ENCODE data around the gene ASCL4. TPM values are rescaled to one million over a fixed set of nuclear protein-coding genes. Genes with fewer than 3 reads are reported as not detected.
A peak's percentile ranks its signal among the peaks of the same experiment; 100 is the strongest.

The ASCL4 gene
- total and polyA plus RNA-seq, 9 of the 15 experiments (the other 6 are each of a cell fraction or from before 2014, with no cell fraction given) = not detected

GRCh38 chr12:107801150-107801549, 26.6 kb downstream of the ASCL4 start (continued):
- peak; percentile 53; the same call in 1 of the 2 replicates for TF ChIP-seq SPI1 (IDR thresholded peaks at IDR 0.05; ENCODE audit: borderline replicate concordance, low read depth, low read length)
- TF ChIP-seq CREM (IDR thresholded peaks at IDR 0.05; ENCODE audit: low read depth) = no peak
- no peak for TF ChIP-seq ZNF589 (CRISPR knock-in tag; IDR thresholded peaks at IDR 0.05; ENCODE audit: low read depth)
- no peak for TF ChIP-seq SRSF7 (optimal IDR thresholded peaks at IDR 0.05; ENCODE audit: low read depth, low read length)
- TF ChIP-seq CEBPG (CRISPR knock-in tag; IDR thresholded peaks at IDR 0.05) = no peak
- no peak for TF ChIP-seq CEBPG (tag; conservative IDR thresholded peaks at IDR 0.05 in 1 of 2, IDR thresholded peaks at IDR 0.05 in 1 of 2)
- no peak for TF ChIP-seq SMAD2 (IDR thresholded peaks at IDR 0.05; ENCODE audit: low read depth, low read length)
- no peak for TF ChIP-seq MTA3 (IDR thresholded peaks at IDR 0.05; ENCODE audit: borderline replicate concordance)
- TF ChIP-seq, protein P1, sequence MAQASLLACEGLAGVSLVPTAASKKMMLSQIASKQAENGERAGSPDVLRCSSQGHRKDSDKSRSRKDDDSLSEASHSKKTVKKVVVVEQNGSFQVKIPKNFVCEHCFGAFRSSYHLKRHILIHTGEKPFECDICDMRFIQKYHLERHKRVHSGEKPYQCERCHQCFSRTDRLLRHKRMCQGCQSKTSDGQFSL (CRISPR knock-in tag; IDR thresholded peaks at IDR 0.05) = no peak
- TF ChIP-seq, protein P1 (tag; IDR thresholded peaks at IDR 0.05) = no peak
- TF ChIP-seq MTA2 (IDR thresholded peaks at IDR 0.05; ENCODE audit: low read depth) = no peak
- TF ChIP-seq ZNF449 (CRISPR knock-in tag; IDR thresholded peaks at IDR 0.05) = no peak
- no peak for TF ChIP-seq MGA (IDR thresholded peaks at IDR 0.05)
- no peak for TF ChIP-seq ZNF584 (CRISPR knock-in tag; IDR thresholded peaks at IDR 0.05; ENCODE audit: low read depth)
- TF ChIP-seq SNAPC5 (CRISPR knock-in tag; IDR thresholded peaks at IDR 0.05) = no peak
- no peak for TF ChIP-seq BRD9 (IDR thresholded peaks at IDR 0.05; ENCODE audit: low read depth, partially characterized antibody)

Data from K562 (cell line).